Activated T-helper 9 cell treated with anti-CD3 and anti-CD28 coated beads, Interleukin-2, amount 50 U/mL, for 16 hours (primary cell): ENCODE results near the gene GLCE.
"Not testable (repeated sequence)": the region's sequence is repeated elsewhere in the genome, so short reads cannot be mapped to it uniquely, and the experiment has no call there.

Experiments
- DNase-seq: peaks from one replicate; pipeline ENCODE4 v3.0.0-alpha.2; 2020; ENCODE audit warnings: low read depth

GLCE gene

DNA sequence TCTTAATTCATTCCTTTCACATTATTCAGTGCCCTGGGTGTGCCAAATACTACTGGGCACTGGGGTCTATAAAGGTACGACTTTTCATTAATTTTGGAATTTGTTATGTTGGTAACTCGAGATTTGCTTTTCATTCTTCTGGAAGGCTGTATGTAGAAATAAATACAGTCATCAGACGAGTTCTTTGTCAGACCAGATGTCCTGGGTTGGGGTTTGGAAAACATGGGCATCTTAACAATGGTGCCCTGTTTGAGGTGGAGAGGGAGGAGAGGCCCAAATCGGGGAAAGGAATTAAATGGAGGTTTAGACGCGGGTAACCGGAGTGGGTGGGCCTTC, 662 bp upstream of the GLCE start:
- no peak for DNase-seq

GRCh38 chr15:69161079-69161877, 843 bp downstream of the GLCE start:
- DNase-seq: peak; percentile 5

DNA sequence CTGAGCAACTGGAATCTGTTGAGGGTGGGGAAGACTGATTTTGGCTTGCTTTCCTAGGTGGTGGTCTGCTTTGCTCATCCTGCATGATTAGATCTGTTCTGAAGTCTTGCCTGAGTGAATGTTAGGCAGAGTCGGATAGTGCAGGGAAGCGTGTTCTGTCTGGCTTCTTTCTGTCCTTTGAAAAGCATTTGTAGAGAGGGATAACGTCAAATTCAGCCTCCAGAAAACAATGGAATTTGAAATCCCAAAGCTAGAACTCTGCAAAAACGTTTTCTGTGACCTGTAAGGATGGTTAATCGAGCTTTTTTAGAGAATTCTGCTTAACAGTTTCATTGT, 1.4 kb downstream of the GLCE start:
- DNase-seq: no peak

- DNase-seq: no peak
Observed at GRCh38 chr15:69163141-69163669, 2.8 kb downstream of the GLCE start.

- DNase-seq: no peak
Observed at GRCh38 chr15:69164807-69165636, 4.6 kb downstream of the GLCE start.

- DNase-seq: no peak
Observed at GRCh38 chr15:69165637-69166025, 5.2 kb downstream of the GLCE start.

GRCh38 chr15:69167218-69167846, 6.9 kb downstream of the GLCE start:
- DNase-seq: no peak

DNA sequence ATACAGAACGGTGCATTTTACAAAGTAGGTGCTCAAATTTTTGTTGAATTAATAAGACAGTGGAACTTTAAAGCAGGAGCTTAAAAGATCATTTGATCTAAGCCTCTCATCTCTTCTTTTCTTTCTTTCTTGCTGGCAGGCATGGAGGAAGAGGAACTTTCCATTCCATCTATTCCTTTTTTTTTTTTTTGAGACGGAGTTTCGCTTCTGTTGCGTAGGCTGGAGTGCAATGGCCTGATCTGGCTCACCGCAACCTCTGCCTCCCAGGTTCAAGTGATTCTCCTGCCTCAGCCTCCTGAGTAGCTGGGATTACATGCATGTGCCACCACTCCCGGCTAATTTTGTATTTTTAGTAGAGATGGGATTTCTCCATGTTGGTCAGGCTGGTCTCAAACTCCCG, 7.9 kb downstream of the GLCE start:
- not testable (repeated sequence) for DNase-seq

DNA sequence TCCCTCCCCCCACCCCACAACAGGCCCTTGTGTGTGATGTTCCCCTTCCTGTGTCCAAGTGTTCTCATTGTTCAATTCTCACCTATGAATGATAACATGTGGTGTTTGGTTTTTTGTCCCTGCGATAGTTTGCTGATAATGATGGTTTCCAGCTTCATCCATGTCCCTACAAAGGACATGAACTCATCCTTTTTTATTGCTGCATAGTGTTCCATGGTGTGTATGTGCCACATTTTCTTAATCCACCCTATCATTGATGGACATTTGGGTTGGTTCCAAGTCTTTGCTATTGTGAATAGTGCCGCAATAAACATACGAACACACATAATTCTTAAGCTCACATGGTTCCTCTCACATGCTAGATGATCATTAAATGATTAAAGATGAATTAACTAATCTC, 9.1 kb downstream of the GLCE start:
- not testable (repeated sequence) for DNase-seq

DNA sequence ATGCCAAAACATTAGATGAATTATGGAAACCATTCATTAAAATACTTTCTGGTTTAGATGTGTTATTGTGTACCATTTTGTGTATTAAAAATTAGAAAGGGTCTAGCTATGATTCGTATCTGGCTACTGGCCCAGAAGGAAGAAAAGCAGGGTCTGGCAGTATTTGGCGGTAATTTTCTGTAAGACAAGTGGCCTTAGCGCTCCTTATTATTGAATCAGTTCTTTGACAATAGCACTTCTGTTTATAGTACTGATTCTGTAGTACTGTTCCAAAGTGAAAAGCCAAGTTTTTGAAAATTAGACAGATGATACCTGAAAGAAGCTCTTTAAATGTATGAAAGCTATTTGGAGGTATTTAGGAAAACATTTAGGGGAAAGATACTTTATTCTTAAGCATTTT, 10.2 kb downstream of the GLCE start:
- DNase-seq: no peak

GRCh38 chr15:69172847-69173246, 12.4 kb downstream of the GLCE start:
- no peak for DNase-seq

DNA sequence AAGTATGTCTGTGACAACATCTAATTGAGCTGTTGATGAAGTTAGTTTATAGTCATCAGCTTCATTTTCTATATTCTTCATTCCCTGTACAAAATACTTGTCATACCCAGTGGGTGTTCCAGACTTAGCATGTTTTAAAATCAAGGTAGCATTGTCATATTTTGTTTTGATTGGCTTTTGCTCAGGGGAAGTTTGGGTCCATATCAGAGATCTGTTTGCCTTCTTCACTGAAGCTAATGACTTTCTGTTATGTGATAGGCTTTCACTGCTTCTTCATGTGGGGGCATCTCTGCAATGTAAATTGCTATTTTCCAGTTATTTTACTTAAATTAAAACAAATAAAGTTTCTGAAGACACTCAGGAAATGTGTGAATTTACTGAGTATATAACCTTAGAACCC, 15.1 kb downstream of the GLCE start:
- no peak for DNase-seq

GRCh38 chr15:69181424-69181823, 21.0 kb downstream of the GLCE start:
- DNase-seq: no peak

DNA sequence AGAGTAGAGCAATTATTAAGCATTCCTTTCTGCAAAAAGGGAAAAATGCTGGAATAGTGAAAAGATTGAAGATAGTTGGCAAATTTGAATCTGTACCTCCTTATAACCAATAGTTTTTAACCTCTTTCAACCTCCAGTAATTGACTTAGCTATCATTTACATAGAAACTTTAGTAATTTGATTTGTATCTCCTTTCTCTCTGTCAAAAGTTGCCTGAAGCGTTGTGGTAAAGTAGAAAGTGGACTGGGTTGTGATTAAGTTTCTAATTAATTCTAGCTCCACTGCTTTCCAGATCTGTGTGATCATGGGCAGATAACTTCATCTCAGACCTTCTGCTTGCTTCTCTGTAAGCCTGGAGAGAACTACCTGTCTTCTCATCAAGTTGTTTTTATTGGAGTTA, 24.8 kb downstream of the GLCE start:
- DNase-seq: no peak

- no peak for DNase-seq
Observed at GRCh38 chr15:69185706-69186105, 25.3 kb downstream of the GLCE start.

DNA sequence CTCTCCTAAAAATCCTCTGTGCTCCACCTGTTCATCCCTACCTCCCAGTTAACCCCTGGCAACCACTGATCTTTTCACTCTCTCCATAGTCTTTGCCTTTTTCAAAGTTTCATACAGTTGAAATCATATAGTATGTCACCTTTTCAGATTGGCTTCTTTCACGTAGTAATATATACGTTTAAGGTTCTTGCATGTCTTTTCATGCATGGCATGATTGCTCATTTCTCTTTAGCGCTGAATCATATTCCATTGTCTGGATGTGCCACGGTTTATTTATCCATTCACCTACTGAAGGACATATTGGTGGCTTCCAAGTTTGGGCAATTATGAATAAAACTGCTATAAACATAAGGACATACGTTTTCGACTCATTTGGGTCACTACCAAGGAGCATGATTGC, 28.7 kb downstream of the GLCE start:
- DNase-seq: no peak

DNA sequence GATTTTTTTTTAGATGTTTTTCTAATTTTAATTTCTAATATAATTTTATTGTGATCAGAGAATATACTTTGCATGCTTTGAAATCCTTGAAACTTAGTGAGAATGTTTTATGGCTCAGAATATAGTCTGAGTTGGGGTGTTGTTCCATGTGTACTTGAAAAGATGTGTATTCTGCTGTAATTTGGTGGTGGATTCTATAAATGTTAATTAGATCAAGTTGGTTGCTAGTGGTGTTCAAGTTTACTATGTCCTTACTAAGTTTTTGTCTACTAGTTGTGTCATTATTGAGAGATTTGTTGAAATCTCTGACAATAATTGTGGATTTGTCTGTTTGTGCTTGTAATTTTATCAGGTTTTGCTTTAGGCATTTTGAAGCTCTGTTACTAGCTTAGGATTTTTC, 29.7 kb downstream of the GLCE start:
- DNase-seq: no peak

- DNase-seq: no peak
Observed at GRCh38 chr15:69190504-69190903, 30.1 kb downstream of the GLCE start.

- no peak for DNase-seq
Observed at GRCh38 chr15:69194025-69194827, 33.8 kb downstream of the GLCE start.

- DNase-seq: no peak
Observed at GRCh38 chr15:69194854-69195253, 34.4 kb downstream of the GLCE start.

GRCh38 chr15:69200832-69201745, 40.7 kb downstream of the GLCE start:
- DNase-seq: no peak
